ENCODE data around the gene PHC2. TPM values are rescaled to one million over a fixed set of nuclear protein-coding genes. Genes with fewer than 3 reads are reported as not detected.

The PHC2 gene
- total and polyA plus RNA-seq, 4 donors, result 79.9 to 311 (median 121) TPM

DNA sequence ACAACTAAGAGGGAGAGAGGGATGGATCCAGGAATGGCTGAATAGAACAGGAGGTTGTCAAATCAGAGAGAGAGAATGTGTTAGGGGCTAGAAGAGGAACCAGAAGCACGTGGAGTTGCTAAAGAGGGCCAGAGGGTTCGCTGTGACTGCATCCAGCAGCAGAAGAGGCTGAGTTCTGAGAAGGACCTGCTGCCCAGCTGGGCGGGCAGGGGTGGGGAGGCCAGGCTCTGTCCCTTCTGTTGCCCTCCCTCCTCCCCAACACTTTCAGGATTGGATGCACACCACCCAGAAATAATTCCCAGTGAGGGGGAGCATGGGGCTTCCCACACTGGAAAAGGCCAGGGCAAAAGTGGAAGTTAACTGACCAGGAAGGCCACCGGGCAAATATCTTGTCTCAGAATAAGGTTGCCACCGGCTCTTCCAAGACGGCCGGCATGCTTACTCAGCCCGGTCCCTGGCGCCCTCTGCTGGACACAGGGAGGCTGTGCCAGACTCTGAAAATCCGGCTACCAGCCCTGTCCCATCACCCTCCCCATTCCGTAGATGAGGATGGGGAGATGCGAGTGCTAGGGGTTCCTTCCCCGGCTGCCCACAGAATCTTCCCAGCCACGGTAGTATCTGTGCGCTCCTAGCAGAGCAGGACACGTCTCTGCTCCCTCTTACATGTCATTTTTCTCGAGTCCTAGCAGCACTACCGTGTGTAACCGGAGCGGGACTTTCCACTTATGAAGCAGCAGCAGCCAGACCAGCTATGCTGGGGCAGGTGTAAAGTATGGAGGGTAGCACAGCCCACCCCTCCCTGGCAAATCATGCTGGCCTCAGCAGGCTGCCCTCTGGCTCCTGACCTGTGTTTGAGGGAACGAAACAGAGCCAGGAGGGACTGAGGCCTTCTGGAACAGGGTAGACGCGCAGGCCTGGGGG lies 63.1 kb downstream of the PHC2 start:
- Histone ChIP-seq H3K27ac (ENCODE audit: low read depth in 1 of 2, low read length in 1 of 2) (peak overlapping the region in 1 of 2 donors; percentile 43), H3K9me3 (ENCODE audit: control insufficient read depth in 4 of 4, insufficient read depth in 3 of 4, low read length in 3 of 4) (no peaks in the 10 kb centered on the region), H3K4me3 (no peak overlapping the region), H3K4me1 (ENCODE audit: control insufficient read depth in 5 of 5, insufficient read depth in 5 of 5, low read length in 5 of 5) (peaks cover 8 to 49% (median 30%) of the 10 kb centered on the region in 5 donors), H3K36me3 (ENCODE audit: control insufficient read depth in 4 of 4, insufficient read depth in 4 of 4, low read length in 4 of 4) (peaks cover 2 to 6% (median 2%) of the 10 kb centered on the region in 4 donors), H3K27me3 (ENCODE audit: control insufficient read depth in 3 of 3, insufficient read depth in 3 of 3, low read length in 2 of 3) (no peaks in the 10 kb centered on the region), H3K9ac (ENCODE audit: insufficient read depth in 1 of 2, low read length in 2 of 2) (no peak overlapping the region)
- peak; percentile 85 for ATAC-seq (ENCODE audit: insufficient read depth, low FRiP score)
- DNase-seq, result peak; percentile 86 to 89 (median 89)
- TF ChIP-seq, protein P1, sequence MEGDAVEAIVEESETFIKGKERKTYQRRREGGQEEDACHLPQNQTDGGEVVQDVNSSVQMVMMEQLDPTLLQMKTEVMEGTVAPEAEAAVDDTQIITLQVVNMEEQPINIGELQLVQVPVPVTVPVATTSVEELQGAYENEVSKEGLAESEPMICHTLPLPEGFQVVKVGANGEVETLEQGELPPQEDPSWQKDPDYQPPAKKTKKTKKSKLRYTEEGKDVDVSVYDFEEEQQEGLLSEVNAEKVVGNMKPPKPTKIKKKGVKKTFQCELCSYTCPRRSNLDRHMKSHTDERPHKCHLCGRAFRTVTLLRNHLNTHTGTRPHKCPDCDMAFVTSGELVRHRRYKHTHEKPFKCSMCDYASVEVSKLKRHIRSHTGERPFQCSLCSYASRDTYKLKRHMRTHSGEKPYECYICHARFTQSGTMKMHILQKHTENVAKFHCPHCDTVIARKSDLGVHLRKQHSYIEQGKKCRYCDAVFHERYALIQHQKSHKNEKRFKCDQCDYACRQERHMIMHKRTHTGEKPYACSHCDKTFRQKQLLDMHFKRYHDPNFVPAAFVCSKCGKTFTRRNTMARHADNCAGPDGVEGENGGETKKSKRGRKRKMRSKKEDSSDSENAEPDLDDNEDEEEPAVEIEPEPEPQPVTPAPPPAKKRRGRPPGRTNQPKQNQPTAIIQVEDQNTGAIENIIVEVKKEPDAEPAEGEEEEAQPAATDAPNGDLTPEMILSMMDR (IDR thresholded peaks at IDR 0.05; ENCODE audit: control extremely low read depth, extremely low read depth), result peak; percentile 98
- WGBS, 2 donors, result 32 to 35% methylated on average over 23 of the region's 23 CpGs

- TF ChIP-seq, protein P1 (IDR thresholded peaks at IDR 0.05; ENCODE audit: control extremely low read depth, extremely low read depth), result no peak
- Histone ChIP-seq H3K36me3 (ENCODE audit: control insufficient read depth in 4 of 4, insufficient read depth in 4 of 4, low read length in 4 of 4) (peaks cover 0 to 4% (median 2%) of the 10 kb centered on the region in 4 donors), H3K4me1 (ENCODE audit: control insufficient read depth in 5 of 5, insufficient read depth in 5 of 5, low read length in 5 of 5) (peaks cover 13 to 57% (median 30%) of the 10 kb centered on the region in 5 donors), H3K9me3 (ENCODE audit: control insufficient read depth in 4 of 4, insufficient read depth in 3 of 4, low read length in 3 of 4) (no peaks in the 10 kb centered on the region), H3K4me3 (no peak overlapping the region), H3K27me3 (ENCODE audit: control insufficient read depth in 3 of 3, insufficient read depth in 3 of 3, low read length in 2 of 3) (no peaks in the 10 kb centered on the region), H3K9ac (ENCODE audit: insufficient read depth in 1 of 2, low read length in 2 of 2) (peak overlapping the region in 1 of 2 donors; percentile 59), H3K27ac (ENCODE audit: low read depth in 1 of 2, low read length in 1 of 2) (peak overlapping the region in 1 of 2 donors; percentile 43)
- ATAC-seq (ENCODE audit: insufficient read depth, low FRiP score), result no peak
- WGBS, 2 donors, result 78 to 82% methylated on average over 14 of the region's 14 CpGs
- peak in 1 of 3 donors; percentile 55 for DNase-seq
Observed at GRCh38 chr1:33366762-33367484, 64.0 kb downstream of the PHC2 start.

DNA sequence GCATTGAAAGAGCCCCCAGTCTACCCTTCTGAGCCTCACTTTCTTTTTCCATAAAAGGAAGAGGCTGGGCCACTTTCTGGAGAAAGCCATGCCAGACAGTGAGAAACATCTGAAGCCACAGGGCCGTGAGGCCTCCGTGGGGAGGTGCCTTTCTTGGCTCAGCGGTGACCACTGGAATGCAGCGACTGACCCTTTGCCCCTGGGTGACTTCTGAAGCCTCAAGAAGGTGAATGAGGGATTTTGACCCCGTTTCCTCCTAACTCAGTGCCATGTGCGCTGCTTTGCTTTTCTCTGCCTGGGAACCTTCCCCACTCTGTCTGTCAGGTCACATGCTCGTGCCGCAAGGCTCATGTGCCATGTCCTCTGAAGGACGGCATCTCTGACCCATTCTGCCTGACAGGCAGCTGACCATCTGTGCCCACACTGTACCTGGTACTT lies 65.3 kb downstream of the PHC2 start:
- peak overlapping the region in 1 of 2 donors; percentile 59 for H3K9ac ChIP-seq (ENCODE audit: insufficient read depth in 1 of 2, low read length in 2 of 2)
- H3K4me1 ChIP-seq (ENCODE audit: control insufficient read depth in 5 of 5, insufficient read depth in 5 of 5, low read length in 5 of 5), result peaks cover 14 to 67% (median 33%) of the 10 kb centered on the region in 5 donors

More for the DNA sequence above, 65.3 kb downstream of the PHC2 start:
- TF ChIP-seq, protein P1 (IDR thresholded peaks at IDR 0.05; ENCODE audit: control extremely low read depth, extremely low read depth), result no peak
- ATAC-seq (ENCODE audit: insufficient read depth, low FRiP score) (no peak), DNase-seq (peak; percentile 49 to 73 (median 60))
- Histone ChIP-seq H3K27me3 (ENCODE audit: control insufficient read depth in 3 of 3, insufficient read depth in 3 of 3, low read length in 2 of 3) (no peaks in the 10 kb centered on the region), H3K4me3 (no peak overlapping the region), H3K9me3 (ENCODE audit: control insufficient read depth in 4 of 4, insufficient read depth in 3 of 4, low read length in 3 of 4) (no peaks in the 10 kb centered on the region), H3K27ac (ENCODE audit: low read depth in 1 of 2, low read length in 1 of 2) (peak overlapping the region; percentile 51 to 77), H3K36me3 (ENCODE audit: control insufficient read depth in 4 of 4, insufficient read depth in 4 of 4, low read length in 4 of 4) (peaks cover 0 to 2% (median 0%) of the 10 kb centered on the region in 4 donors)
- WGBS, 2 donors, result 63 to 71% methylated on average over 9 of the region's 9 CpGs

All from lung (tissue), 12 donors.